ENCODE data around the gene COL17A1.

The COL17A1 gene

DNA sequence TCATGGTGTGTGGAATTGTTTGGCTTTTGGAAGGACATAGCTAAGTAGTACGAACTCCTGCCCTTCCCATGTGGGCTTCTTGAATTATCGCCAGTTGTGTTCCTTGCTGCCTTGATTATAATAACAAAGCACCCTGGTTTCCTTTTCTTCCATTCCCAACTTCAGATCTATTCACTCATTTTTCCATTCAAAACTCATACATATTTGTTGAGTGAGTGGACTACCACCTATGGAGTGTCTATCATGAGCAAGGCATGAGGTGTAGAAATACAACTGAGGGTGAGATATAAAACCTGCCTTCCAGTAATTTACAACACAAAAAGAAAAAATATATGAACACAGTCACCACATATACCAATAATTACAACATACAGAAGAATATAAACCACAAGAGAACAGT, 4.9 kb upstream of the COL17A1 start:
- no peak overlapping the region for H3K27ac ChIP-seq (replicated peaks)
- no peak for DNase-seq (ENCODE audit: low read depth in 1 of 2, low spot score in 1 of 2)
- peaks cover 2% of the 10 kb centered on the region for H3K27me3 ChIP-seq (ENCODE audit: insufficient read depth, poor library complexity, severe bottlenecking)
- TF ChIP-seq, protein P1, sequence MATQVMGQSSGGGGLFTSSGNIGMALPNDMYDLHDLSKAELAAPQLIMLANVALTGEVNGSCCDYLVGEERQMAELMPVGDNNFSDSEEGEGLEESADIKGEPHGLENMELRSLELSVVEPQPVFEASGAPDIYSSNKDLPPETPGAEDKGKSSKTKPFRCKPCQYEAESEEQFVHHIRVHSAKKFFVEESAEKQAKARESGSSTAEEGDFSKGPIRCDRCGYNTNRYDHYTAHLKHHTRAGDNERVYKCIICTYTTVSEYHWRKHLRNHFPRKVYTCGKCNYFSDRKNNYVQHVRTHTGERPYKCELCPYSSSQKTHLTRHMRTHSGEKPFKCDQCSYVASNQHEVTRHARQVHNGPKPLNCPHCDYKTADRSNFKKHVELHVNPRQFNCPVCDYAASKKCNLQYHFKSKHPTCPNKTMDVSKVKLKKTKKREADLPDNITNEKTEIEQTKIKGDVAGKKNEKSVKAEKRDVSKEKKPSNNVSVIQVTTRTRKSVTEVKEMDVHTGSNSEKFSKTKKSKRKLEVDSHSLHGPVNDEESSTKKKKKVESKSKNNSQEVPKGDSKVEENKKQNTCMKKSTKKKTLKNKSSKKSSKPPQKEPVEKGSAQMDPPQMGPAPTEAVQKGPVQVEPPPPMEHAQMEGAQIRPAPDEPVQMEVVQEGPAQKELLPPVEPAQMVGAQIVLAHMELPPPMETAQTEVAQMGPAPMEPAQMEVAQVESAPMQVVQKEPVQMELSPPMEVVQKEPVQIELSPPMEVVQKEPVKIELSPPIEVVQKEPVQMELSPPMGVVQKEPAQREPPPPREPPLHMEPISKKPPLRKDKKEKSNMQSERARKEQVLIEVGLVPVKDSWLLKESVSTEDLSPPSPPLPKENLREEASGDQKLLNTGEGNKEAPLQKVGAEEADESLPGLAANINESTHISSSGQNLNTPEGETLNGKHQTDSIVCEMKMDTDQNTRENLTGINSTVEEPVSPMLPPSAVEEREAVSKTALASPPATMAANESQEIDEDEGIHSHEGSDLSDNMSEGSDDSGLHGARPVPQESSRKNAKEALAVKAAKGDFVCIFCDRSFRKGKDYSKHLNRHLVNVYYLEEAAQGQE (IDR thresholded peaks at IDR 0.05; ENCODE audit: insufficient replicate concordance, low read depth), result no peak
- TF ChIP-seq POLR2AphosphoS5 (IDR thresholded peaks at IDR 0.05; ENCODE audit: low read depth) (no peak), GABPA (IDR thresholded peaks at IDR 0.05; ENCODE audit: low read depth) (no peak), SPI1 (IDR thresholded peaks at IDR 0.05; ENCODE audit: borderline replicate concordance, low read depth) (no peak)
- TF ChIP-seq, protein P2, sequence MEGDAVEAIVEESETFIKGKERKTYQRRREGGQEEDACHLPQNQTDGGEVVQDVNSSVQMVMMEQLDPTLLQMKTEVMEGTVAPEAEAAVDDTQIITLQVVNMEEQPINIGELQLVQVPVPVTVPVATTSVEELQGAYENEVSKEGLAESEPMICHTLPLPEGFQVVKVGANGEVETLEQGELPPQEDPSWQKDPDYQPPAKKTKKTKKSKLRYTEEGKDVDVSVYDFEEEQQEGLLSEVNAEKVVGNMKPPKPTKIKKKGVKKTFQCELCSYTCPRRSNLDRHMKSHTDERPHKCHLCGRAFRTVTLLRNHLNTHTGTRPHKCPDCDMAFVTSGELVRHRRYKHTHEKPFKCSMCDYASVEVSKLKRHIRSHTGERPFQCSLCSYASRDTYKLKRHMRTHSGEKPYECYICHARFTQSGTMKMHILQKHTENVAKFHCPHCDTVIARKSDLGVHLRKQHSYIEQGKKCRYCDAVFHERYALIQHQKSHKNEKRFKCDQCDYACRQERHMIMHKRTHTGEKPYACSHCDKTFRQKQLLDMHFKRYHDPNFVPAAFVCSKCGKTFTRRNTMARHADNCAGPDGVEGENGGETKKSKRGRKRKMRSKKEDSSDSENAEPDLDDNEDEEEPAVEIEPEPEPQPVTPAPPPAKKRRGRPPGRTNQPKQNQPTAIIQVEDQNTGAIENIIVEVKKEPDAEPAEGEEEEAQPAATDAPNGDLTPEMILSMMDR (IDR thresholded peaks at IDR 0.05; ENCODE audit: insufficient read depth, low read length), result no peak
- no peak overlapping the region for H3K4me3 ChIP-seq (replicated peaks; ENCODE audit: insufficient read depth, low read length)

DNA sequence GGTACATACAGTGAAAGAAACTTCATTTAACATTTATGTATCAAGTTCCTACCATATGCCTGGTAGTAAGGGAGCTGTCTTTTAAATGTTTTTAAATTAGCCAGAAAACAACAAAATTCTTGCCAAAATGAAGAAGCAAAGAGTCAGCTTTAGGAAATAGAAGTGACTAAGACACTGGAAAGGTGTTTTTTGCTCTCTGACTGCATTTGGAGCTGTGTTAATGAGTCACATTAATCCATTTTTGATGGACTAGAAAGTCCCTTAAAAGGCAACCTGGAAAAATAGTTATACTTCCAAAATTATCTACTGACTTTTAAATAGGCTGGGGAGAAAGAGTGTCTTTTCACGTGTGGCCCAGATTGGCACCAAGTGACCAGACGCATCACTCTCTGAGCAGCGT, 3.9 kb upstream of the COL17A1 start:
- no peak overlapping the region for H3K27ac ChIP-seq (replicated peaks)
- DNase-seq (ENCODE audit: low read depth in 1 of 2, low spot score in 1 of 2), result no peak
- H3K4me3 ChIP-seq (replicated peaks; ENCODE audit: insufficient read depth, low read length), result no peak overlapping the region
- TF ChIP-seq GABPA (IDR thresholded peaks at IDR 0.05; ENCODE audit: low read depth), result no peak
- no peak for TF ChIP-seq POLR2AphosphoS5 (IDR thresholded peaks at IDR 0.05; ENCODE audit: low read depth)
- TF ChIP-seq, protein P1 (IDR thresholded peaks at IDR 0.05; ENCODE audit: insufficient replicate concordance, low read depth), result no peak
- TF ChIP-seq, protein P2 (IDR thresholded peaks at IDR 0.05; ENCODE audit: insufficient read depth, low read length), result no peak
- TF ChIP-seq SPI1 (IDR thresholded peaks at IDR 0.05; ENCODE audit: borderline replicate concordance, low read depth), result no peak
- H3K27me3 ChIP-seq (ENCODE audit: insufficient read depth, poor library complexity, severe bottlenecking), result peaks cover 2% of the 10 kb centered on the region

DNA sequence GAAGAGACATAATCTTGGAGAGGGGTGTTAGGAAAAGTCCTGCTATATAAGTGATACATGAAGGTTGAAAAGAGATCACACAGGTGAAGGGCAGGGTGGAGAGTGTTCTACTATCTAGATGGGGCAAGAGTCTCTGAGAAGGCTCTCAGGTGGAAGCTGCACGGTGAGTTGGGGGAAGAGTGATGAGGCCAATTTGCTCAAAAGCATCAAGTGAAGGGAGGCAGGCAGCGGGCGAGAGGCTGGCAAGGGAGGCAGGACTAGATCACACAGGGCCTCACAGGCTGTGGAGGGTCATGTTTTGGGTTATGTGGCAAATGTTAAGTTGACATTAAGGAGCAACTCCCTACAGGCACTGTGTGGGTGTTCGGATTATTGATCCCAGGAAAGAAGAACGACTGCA, 2.6 kb upstream of the COL17A1 start:
- Histone ChIP-seq H3K27me3 (ENCODE audit: insufficient read depth, poor library complexity, severe bottlenecking) (peaks cover 3% of the 10 kb centered on the region), H3K4me3 (replicated peaks; ENCODE audit: insufficient read depth, low read length) (no peak overlapping the region), H3K27ac (replicated peaks) (no peak overlapping the region)
- TF ChIP-seq SPI1 (IDR thresholded peaks at IDR 0.05; ENCODE audit: borderline replicate concordance, low read depth) (no peak), GABPA (IDR thresholded peaks at IDR 0.05; ENCODE audit: low read depth) (no peak), POLR2AphosphoS5 (IDR thresholded peaks at IDR 0.05; ENCODE audit: low read depth) (no peak)
- TF ChIP-seq, protein P2 (IDR thresholded peaks at IDR 0.05; ENCODE audit: insufficient read depth, low read length), result no peak
- TF ChIP-seq, protein P1 (IDR thresholded peaks at IDR 0.05; ENCODE audit: insufficient replicate concordance, low read depth), result no peak
- DNase-seq (ENCODE audit: low read depth in 1 of 2, low spot score in 1 of 2), result no peak

Data from HL-60 (cell line).